Thyroid gland (tissue), 4 donors: ENCODE measurements around the gene KIF2A.

ENCODE experiments used
- CTCF ChIP-seq, 6 experiments: fragments of 200-600 bp in 3 of 6; fragments of 450-650 bp in 3 of 6; sonication (generic) in 3 of 6; IDR thresholded peaks; one replicate each; pipeline ENCODE4 v1.5.1; 2016 to 2019; ENCODE audit warnings: antibody characterized with exemption in 6 of 6, mild to moderate bottlenecking in 2 of 6, inconsistent platforms in 1 of 6, moderate library complexity in 1 of 6
- POLR2A ChIP-seq, 2 donors: fragments of 450-650 bp; IDR thresholded peaks; one replicate each; pipeline ENCODE4 v1.6.1; 2017; ENCODE audit warnings: antibody characterized with exemption in 2 of 2, mild to moderate bottlenecking in 2 of 2, moderate library complexity in 1 of 2

GRCh38 chr5:62343428-62343827 lies 37.4 kb downstream of the KIF2A start:
- TF ChIP-seq CTCF (IDR thresholded peaks at IDR 0.05) (no peak), POLR2A (IDR thresholded peaks at IDR 0.05) (no peak)
